NCI-H510A treated with DMSO at 0.1 percent for 48 hours (cell line): Measurements from ENCODE around the gene BSN.

ENCODE experiments used
- DNase-seq: peaks from one replicate; lab custom pipeline; 2025; lab: John Stamatoyannopoulos, UW

Gene BSN

DNA sequence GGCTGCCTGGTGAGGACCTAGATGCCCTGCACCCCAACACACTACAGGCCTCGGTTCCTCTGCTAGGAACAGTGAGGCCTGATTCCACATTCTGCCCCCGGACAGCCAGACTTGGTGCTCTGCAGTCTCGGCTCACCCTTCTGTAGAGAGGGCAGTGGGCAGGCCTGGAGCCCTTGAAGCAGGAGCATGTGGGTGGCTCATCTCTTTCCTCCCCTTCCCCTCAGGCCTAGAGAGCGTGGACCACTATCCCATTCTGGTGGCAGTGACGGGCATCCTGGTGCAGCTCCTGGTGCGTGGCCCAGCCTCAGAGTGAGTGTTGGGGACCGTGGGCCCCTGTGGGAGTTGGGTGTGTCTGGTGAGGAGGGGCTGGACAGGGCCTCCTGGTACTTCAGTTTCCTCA, 161.9 kb downstream of the BSN start:
- DNase-seq: no peak

DNA sequence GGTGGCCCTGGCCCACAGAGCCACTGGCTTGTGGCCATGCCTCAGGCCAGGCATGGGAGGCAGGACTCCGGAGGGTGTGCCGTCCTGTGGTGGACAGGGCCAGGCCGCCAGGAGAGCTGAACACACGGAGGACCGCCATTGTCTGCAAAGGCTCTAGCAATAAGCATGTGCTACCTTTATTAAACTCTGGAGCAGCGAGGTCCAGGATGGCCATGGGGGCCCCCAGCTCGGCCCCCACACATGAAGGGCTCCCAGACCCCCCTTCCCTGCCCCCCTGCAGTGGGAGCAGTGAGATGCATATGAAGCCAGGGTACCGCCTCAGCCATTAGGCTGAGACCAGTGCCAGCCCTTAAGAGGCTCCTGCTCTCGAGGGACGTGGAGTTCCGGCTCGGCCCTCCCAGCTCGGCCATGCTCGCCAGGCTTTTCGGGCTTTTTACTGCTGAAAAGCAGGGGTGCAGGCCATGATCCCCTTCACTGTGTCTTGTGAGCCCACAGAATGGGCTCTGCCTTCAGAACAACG, 162.5 kb downstream of the BSN start:
- DNase-seq: no peak

DNA sequence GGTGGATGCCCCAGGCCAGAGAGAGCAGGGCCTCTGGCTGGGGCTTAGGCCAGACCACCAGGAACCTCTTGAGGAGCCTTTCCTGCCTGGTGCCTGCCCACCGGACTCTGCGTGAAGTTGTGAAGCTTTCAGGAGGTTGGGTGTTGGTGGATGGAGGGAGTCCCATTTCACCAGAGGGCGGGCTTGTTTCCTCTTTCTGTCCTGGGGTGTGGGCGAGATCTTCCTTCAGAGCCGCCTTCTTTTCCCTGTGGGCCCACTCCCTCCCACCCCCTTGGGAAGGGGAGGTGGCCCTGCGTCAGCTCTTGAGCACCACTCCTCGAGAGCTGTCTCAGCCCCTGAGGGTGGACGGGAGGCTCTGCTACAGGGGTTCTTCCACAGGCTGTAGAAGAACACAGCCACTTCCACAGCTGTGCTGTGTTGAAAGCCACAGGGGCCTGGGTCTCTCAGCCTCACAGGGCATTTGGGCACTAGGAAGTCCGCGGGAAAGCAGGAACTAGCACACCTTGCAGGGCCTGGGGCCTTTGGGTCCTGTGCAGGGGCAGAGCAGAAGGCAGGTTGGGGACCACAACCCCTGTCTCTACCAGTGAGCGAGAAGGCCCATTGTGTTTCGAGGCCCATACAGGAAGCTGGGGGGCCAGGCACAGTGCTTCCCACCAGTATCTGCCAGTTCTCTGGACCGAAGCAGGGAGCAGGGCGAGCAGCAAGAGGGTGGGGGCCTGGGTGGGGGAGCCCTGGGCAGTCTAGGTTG, 163.1 kb downstream of the BSN start:
- DNase-seq: no peak

DNA sequence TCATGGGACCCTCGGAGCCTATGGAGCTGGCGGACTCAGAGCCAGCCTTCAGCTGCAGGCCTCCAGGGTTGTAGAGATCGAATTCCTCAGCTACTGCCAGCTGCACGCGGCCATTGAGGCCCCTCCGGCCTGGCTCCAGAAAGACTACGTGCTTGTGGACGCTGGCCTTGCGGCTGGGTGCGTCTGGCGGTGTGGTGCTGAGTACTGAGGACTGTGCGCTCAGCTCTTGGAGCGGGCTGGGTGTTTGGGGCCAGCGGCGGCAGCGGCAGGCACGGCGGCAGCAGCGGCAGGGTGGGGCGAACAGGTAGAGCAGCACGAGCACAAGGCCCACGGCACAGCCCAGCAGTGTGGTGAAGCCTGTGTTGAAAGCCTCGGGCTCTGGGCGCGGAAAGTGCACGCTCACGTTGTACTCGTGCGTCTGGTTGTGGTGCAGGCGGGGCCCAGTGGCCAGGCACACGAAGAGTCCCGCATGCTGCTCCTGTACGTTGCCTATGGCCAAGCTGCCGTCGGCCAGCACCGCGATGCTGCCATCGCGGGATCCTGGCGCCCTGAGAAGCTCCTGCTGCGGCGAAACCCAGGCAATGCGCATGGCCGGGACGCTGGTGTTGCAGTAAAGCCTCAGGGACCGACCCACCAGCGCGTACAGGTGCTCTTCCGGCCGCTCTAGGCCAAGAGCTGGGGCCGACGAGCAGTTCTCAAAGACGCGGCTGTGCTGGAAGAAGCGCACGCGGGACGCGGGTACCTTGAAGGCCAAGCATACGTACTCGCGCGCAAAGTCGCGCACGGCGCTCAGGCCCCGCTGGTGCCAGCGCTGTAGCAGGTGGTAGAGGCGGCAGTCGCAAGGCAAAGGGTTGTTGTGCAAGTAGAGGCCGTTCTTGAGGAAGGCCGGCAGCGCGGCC, 163.9 kb downstream of the BSN start:
- no peak for DNase-seq

DNA sequence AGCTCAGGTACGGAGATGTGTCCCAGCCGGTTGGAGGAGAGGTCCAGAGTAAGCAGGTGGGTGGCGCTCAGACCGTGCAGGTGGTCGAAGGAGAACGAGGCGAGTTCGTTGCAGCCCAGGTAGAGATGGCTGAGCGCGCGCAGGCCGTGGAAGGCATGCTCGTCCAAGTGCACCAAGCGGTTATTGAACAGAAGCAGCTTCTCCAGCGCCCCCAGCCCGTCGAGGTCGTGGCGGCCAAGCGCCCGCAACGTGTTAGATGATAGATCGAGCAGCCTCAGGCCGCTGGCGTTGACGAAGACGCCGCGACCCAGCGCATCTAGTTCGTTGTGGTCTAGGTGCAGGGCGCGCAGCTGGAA, 164.6 kb downstream of the BSN start:
- peak; percentile 9 for DNase-seq

DNA sequence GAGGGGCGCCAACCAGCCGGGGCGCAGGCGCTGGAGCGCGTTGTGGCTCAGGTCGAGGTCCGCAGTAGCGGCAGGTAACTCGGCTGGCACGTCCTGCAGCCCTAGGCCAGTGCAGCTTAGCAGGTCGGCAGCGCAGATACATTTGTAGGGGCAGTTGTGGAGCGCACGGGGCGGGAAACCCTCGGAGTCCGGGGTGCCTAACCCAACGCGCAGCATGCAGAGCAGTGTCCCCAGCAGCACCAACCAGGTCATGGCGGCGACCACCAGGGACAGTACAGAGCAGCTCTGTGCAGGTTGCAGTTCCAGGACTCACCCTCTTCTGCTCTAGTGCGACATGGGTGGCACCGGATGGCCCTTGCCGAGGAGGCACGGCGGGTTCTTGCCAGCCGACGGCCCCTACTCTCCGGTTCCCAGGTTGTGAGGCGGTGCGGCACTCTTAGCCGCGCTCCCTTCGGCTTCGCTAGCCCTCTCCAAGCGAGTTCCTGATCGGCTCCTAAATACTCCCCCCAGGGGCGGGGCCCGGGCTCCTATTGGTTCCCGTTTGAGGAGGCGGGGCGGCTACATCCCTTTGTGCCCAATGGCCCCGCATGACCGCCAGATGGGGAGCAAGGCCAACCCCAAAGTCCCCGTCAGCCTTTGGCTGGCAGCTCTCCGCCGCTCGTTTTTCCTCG, 165.1 kb downstream of the BSN start, which contains the start of gene AMIGO3:
Gene AMIGO3, minus strand, starts transcription at position 471 of the 671 bp plus-strand sequence. Its CDS starts 219 bp downstream, at position 252.
- peak; percentile 85 for DNase-seq
